AG04449 (cell line): Measurements from ENCODE around the gene DCST1.

Experiments used
- CTCF ChIA-PET: fragments of 350-600 bp; formaldehyde crosslinking; extraction: SDS; loops from one replicate; lab custom pipeline; 2021; ENCODE audit warnings: antibody characterized with exemption; lab: Yijun Ruan, JAX
- POLR2A ChIA-PET: fragments of 400-600, 350-600 bp; formaldehyde crosslinking; extraction: SDS; loops from one replicate; lab custom pipeline; 2020; ENCODE audit warnings: antibody characterized with exemption, inconsistent platforms; lab: Yijun Ruan, JAX
- DNase-seq: peaks from one replicate; pipeline ENCODE4 v3.0.0-alpha.2; 2010; ENCODE audit warnings: low read depth, low spot score
- H3K4me3 ChIP-seq: 2 replicates; pipeline ENCODE4 v1.5.1; 2011; ENCODE audit warnings: low read depth, mild to moderate bottlenecking, control low read depth, low read length
- TF ChIP-seq, protein P1 (sequence below): IDR thresholded peaks from one replicate; pipeline ENCODE4 v1.5.1; 2011; ENCODE audit warnings: mild to moderate bottlenecking, moderate library complexity, low read length, control low read depth, inconsistent platforms; ENCODE audit not compliant: insufficient read depth; ENCODE audit errors: missing control alignments

DCST1 gene

DNA sequence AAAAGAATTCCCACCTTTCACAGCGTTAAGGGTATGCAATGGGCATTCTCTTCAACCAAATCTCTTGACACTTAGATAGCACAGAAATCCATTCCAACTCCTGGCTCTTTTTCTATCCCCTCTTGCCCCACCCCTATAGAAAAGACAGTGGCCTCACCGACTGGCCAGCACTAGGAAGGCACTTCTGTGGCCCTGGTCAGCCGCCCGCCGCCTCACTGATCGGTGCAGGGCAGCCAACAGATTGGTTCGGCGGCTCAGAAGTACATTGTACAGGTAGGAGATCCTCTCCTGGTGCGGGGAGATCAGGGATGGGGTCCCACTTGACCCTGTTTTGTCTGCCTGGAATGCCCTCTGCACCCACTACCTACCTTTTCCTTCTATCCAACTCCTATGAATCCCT, 9.3 kb upstream of the DCST1 start:
- POLR2A ChIA-PET = interaction anchor here (0.6 kb wide), 1 partner anchor 69 kb away, joined by 3 read pairs; the partner anchor contains the start of gene PBXIP1
- TF ChIP-seq, protein P1, sequence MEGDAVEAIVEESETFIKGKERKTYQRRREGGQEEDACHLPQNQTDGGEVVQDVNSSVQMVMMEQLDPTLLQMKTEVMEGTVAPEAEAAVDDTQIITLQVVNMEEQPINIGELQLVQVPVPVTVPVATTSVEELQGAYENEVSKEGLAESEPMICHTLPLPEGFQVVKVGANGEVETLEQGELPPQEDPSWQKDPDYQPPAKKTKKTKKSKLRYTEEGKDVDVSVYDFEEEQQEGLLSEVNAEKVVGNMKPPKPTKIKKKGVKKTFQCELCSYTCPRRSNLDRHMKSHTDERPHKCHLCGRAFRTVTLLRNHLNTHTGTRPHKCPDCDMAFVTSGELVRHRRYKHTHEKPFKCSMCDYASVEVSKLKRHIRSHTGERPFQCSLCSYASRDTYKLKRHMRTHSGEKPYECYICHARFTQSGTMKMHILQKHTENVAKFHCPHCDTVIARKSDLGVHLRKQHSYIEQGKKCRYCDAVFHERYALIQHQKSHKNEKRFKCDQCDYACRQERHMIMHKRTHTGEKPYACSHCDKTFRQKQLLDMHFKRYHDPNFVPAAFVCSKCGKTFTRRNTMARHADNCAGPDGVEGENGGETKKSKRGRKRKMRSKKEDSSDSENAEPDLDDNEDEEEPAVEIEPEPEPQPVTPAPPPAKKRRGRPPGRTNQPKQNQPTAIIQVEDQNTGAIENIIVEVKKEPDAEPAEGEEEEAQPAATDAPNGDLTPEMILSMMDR = no peak
- no peak for DNase-seq
- no peak overlapping the region for H3K4me3 ChIP-seq
- CTCF ChIA-PET = interaction anchor here (1.3 to 7.2 kb wide), 2 partner anchors 6 to 21 kb away, joined by 3 to 53 read pairs; no protein-coding TSS in a partner anchor

DNA sequence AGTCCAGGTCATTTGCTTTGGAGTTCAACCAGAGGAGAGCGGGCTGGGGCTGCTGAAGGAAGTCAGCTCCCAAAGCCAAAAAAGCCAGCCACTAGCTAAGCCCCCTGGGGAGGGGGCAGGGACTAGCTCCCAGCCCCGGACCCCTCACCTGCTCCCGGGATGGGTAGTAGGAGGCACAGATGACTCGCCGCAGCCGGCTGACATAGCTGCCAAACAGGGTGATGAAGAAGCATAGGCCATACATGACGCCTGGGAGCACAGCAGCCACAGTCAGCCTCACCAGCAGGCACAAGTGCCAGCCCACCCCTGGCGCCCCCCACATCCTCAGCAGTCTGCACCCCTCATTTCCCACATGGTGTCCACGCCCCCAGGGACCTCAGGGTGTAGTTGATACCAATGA, 7.5 kb upstream of the DCST1 start:
- POLR2A ChIA-PET = no interaction called here
- no peak for DNase-seq
- CTCF ChIA-PET = interaction anchor here (0.7 to 7.2 kb wide), 4 partner anchors 8 to 59 kb away, joined by 3 to 53 read pairs (median 4); no protein-coding TSS in a partner anchor
- TF ChIP-seq, protein P1 = no peak
- H3K4me3 ChIP-seq = no peak overlapping the region

DNA sequence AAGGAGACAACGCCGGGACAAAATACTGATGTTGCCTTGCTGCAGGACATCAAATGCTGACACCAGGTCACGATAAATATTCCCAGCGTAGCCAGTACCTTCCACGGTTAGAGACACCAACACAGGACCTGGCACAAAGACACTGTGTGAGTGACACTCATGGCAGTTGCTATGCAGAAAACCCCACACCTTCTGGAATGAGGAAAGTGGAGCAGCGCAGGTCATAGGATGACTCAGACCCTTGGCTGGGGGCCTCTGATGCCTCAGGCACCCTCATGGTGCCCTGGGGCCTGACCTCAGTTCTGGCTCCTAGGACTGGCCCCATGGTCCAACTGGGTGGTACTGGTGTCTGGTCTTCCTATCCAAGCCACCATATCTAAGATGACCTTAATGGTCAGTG, 7.0 kb upstream of the DCST1 start:
- TF ChIP-seq, protein P1 = no peak
- DNase-seq = no peak
- CTCF ChIA-PET = interaction anchor here (1.0 to 7.2 kb wide), 2 partner anchors 8 to 35 kb away, joined by 3 to 53 read pairs; no protein-coding TSS in a partner anchor
- H3K4me3 ChIP-seq = no peak overlapping the region
- POLR2A ChIA-PET = no interaction called here

DNA sequence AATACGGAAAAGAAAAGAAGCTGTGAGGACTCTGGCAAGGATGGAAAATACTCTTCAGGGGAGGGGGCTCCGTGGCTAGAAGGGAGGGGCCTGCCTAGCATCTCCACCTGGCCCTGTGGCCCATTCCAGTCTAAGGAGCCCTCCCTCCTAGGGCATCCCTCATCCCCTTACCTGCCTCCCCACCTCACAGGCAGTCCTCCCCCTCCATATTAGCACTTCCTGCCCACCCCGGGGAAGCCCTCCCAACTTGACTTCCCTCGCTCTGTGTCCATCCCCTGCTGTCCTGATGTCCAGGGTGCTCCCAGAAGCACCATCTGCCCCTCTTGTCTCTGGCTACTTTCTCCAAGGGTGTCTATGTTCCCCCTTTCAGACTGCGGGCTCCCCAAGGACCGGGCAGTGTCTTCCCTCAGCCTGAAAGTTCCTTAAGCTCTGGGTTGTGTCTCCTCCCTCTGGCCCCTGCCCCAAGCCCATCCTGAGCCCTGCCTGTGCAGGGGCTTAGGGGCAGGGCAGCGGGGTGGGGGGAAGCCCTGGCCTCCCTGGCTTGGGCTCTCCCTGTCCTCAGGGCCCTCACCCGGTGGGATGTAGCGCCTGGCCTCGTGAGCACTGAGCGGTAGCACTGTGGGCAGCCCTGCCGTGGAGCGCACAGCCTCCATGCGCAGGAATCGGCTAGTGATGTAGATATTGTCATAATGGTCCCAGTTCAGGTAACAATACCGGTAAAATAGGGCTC, 3.9 kb upstream of the DCST1 start:
- CTCF ChIA-PET = interaction anchor here (1.1 to 9.3 kb wide), 3 partner anchors 11 to 68 kb away, joined by 3 to 85 read pairs (median 53); partner anchors contain the start of gene PYGO2
- no peak overlapping the region for H3K4me3 ChIP-seq
- no peak for DNase-seq
- TF ChIP-seq, protein P1 = no peak
- POLR2A ChIA-PET = no interaction called here

DNA sequence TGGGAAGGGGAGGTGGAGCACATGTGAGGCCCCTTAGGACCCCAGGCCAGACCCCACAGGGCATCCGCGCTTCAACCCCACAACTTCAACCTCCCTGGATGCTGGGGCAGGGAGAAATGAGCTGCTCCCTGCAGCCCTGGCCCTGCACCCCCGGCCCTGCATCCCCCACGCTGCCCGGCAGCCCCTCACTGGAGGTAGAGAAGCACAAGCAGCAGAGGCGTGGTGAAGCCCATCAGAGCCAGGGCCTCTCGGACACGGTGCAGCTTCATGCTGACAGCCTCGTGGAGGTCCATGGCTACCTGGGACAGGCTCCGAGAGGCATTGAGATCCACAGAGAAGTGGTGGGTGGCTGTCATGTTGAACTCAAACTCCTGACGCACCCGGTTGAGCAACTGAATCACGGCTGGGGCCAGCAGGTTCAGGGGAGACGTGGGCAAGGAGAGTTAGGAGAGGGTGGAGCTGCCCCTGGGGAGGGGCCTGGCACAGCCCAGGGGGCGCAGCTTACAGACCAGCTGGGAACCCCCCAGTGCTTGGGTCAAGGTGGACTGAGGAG, 3.3 kb upstream of the DCST1 start:
- DNase-seq = no peak
- H3K4me3 ChIP-seq = no peak overlapping the region
- TF ChIP-seq, protein P1 = no peak
- CTCF ChIA-PET = interaction anchor here (0.9 to 9.3 kb wide), 4 partner anchors 12 to 69 kb away, joined by 3 to 85 read pairs (median 28); partner anchors contain the start of genes ADAM15 and PYGO2
- POLR2A ChIA-PET = interaction anchor here (1.1 kb wide), 1 partner anchor 15 kb away, joined by 3 read pairs; no protein-coding TSS in a partner anchor

DNA sequence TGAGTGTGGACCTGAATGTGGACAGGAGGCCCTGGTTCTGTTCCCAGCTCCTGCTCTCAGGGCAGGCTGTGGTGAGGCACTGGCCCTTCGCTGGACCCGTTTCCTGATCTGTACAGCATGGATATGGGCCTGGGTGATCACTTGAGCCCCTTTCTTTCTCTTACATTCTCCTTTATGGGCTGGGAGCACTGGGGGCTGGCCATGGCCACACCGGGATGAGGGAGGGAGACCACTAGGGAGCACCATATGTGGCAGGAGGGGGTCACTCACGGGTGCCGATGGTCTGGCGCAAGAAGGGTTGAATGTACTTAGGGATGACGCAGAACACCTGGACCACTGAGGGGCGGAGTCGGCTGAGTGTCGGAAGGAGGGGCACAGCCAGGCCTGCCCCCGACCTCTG, 2.7 kb upstream of the DCST1 start:
- DNase-seq = no peak
- no peak overlapping the region for H3K4me3 ChIP-seq
- POLR2A ChIA-PET = interaction anchor here (1.1 kb wide), 1 partner anchor 14 kb away, joined by 3 read pairs; no protein-coding TSS in a partner anchor
- TF ChIP-seq, protein P1 = no peak
- CTCF ChIA-PET = interaction anchor here (0.9 to 9.3 kb wide), 5 partner anchors 12 to 69 kb away, joined by 3 to 85 read pairs (median 3); partner anchors contain the start of genes ADAM15 and PYGO2
